A673 (cell line): ENCODE data around the gene ZNF644. TPM values are rescaled to one million over a fixed set of nuclear protein-coding genes. Genes with fewer than 3 reads are reported as not detected.
"Not testable (repeated sequence)": the region's sequence is repeated elsewhere in the genome, so short reads cannot be mapped to it uniquely, and the experiment has no call there.

Experiments
- BruUV-seq: library from RNA; stranded (reverse); fragments of 400-500 nt; replicated peaks from 2 replicates; lab custom pipeline; 2021; lab: Mats Ljungman, UMichigan
- CTCF ChIA-PET: fragments of 300-600 bp; sonication (Branson Sonifier 250); formaldehyde crosslinking; loops from one replicate; lab custom pipeline; 2022; ENCODE audit warnings: antibody characterized with exemption; lab: Charles Lee
- POLR2A ChIA-PET: fragments of 300-600 bp; sonication (Branson Sonifier 250); formaldehyde crosslinking; loops from one replicate; lab custom pipeline; 2022; ENCODE audit warnings: antibody characterized with exemption; ENCODE audit not compliant: low non-redundant PET; lab: Charles Lee
- DNase-seq: peaks from one replicate; pipeline ENCODE4 v3.0.0-alpha.2; 2015; ENCODE audit warnings: low spot score
- H3K27ac ChIP-seq: fragments of 200-600 bp; sonication (generic); 2 replicates; pipeline ENCODE4 v1.5.1; 2016; ENCODE audit warnings: mixed run types, low read depth, mild to moderate bottlenecking, mixed read lengths, antibody characterized with exemption, low read length; ENCODE audit not compliant: poor library complexity, severe bottlenecking
- H3K27me3 ChIP-seq: fragments of 200-600 bp; sonication (generic); replicated peaks from 2 replicates; pipeline ENCODE4 v1.6.1; 2017; ENCODE audit warnings: mixed run types, low read depth, mild to moderate bottlenecking, mixed read lengths, antibody characterized with exemption, low read length; ENCODE audit not compliant: insufficient read depth, poor library complexity
- H3K36me3 ChIP-seq: fragments of 200-600 bp; sonication (generic); 2 replicates; pipeline ENCODE4 v1.6.1; 2016; ENCODE audit warnings: mixed run types, mild to moderate bottlenecking, mixed read lengths, antibody characterized with exemption, low read length; ENCODE audit not compliant: insufficient read depth, poor library complexity, severe bottlenecking
- H3K4me1 ChIP-seq: fragments of 200-600 bp; sonication (generic); 2 replicates; pipeline ENCODE4 v1.6.1; 2017; ENCODE audit warnings: mixed run types, mild to moderate bottlenecking, mixed read lengths, antibody characterized with exemption, low read length; ENCODE audit not compliant: insufficient read depth, poor library complexity, severe bottlenecking
- H3K4me3 ChIP-seq: fragments of 200-600 bp; sonication (generic); 2 replicates; pipeline ENCODE4 v1.5.1; 2016; ENCODE audit warnings: low read depth, mixed run types, mild to moderate bottlenecking, mixed read lengths, low read length; ENCODE audit not compliant: poor library complexity, severe bottlenecking
- H3K9me3 ChIP-seq: fragments of 200-600 bp; sonication (generic); 2 replicates; pipeline ENCODE4 v1.6.1; 2016; ENCODE audit warnings: mixed run types, low read depth, mild to moderate bottlenecking, mixed read lengths, antibody characterized with exemption, low read length; ENCODE audit not compliant: poor library complexity, severe bottlenecking
- CTCF ChIP-seq: fragments of 300-800, 200-600 bp; sonication (generic); conservative IDR thresholded peaks from 2 replicates; pipeline ENCODE4 v1.5.1; 2017; ENCODE audit warnings: low read depth, mild to moderate bottlenecking, antibody characterized with exemption, low read length, moderate library complexity, mixed read lengths
- EZH2 ChIP-seq: fragments of 200-600 bp; sonication (generic); IDR thresholded peaks from 2 replicates; pipeline ENCODE4 v1.6.1; 2017; ENCODE audit warnings: borderline replicate concordance, low read depth, mild to moderate bottlenecking, mixed read lengths, antibody characterized with exemption, low read length; ENCODE audit not compliant: poor library complexity, severe bottlenecking
- intact Hi-C: fragments of 100-400 bp; cut with micrococcal nuclease; formaldehyde crosslinking; loops from one replicate; pipeline ENCODE4 v1.10.0; 2022; ENCODE audit not compliant: unreplicated experiment
- total RNA-seq: library from RNA; stranded (reverse); gene quantifications from 2 replicates; pipeline ENCODE4 v1.2.3, GENCODE V29; 2021

The ZNF644 gene
- total RNA-seq, 1 experiment from 2014 or later, result 80.4 TPM

GRCh38 chr1:90899263-90899662, 122.6 kb downstream of the ZNF644 start:
- no peak overlapping the region for H3K27ac ChIP-seq
- ChIA-PET POLR2A (no interaction called here), CTCF (interaction anchor here (0.6 kb wide), 1 partner anchor 176 kb away, joined by 3 read pairs; no protein-coding TSS in a partner anchor)
- intact Hi-C loops, result no loop called here
- H3K27me3 ChIP-seq, result no peaks in the 10 kb centered on the region
- H3K9me3 ChIP-seq, result no peaks in the 10 kb centered on the region
- no peak for DNase-seq
- no TSS peak for BruUV-seq
- H3K4me1 ChIP-seq, result peaks cover 6% of the 10 kb centered on the region
- no peak overlapping the region for H3K4me3 ChIP-seq
- no peaks in the 10 kb centered on the region for H3K36me3 ChIP-seq
- TF ChIP-seq CTCF, result no peak
- no peak for TF ChIP-seq EZH2

- BruUV-seq, result not testable (repeated sequence)
These were observed 128.2 kb downstream of the ZNF644 start for GRCh38 chr1:90893679-90894078.

GRCh38 chr1:90892884-90893283, 129.0 kb downstream of the ZNF644 start:
- H3K36me3 ChIP-seq, CTCF ChIA-PET, H3K4me1 ChIP-seq, POLR2A ChIA-PET, DNase-seq, H3K27ac ChIP-seq, H3K4me3 ChIP-seq, BruUV-seq, H3K9me3 ChIP-seq, H3K27me3 ChIP-seq, intact Hi-C loops: not testable (repeated sequence)

More at GRCh38 chr1:90893679-90894078, 128.2 kb downstream of the ZNF644 start:
- POLR2A ChIA-PET, CTCF ChIA-PET, DNase-seq, H3K27ac ChIP-seq, H3K36me3 ChIP-seq, H3K4me1 ChIP-seq, H3K27me3 ChIP-seq, intact Hi-C loops, H3K4me3 ChIP-seq, H3K9me3 ChIP-seq: not testable (repeated sequence)

DNA sequence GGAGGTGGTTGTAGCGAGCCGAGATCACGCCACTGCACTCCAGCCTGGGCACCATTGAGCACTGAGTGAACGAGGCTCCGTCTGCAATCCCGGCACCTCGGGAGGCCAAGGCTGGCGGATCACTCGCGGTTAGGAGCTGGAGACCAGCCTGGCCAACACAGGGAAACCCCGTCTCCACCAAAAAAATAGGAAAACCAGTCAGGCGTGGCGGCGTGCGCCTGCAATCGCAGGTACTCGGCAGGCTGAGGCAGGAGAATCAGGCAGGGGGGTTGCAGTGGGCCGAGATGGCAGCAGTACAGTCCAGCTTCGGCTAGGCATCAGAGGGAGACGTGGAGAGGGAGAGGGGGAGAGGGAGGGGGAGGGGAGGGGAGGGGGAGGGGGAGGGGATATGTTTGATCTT, 129.6 kb downstream of the ZNF644 start:
- H3K27ac ChIP-seq, H3K4me1 ChIP-seq, BruUV-seq, POLR2A ChIA-PET, H3K4me3 ChIP-seq, H3K36me3 ChIP-seq, CTCF ChIA-PET, H3K27me3 ChIP-seq, DNase-seq, H3K9me3 ChIP-seq, intact Hi-C loops: not testable (repeated sequence)

GRCh38 chr1:90891756-90892155, 130.1 kb downstream of the ZNF644 start:
- H3K4me1 ChIP-seq, DNase-seq, H3K27me3 ChIP-seq, POLR2A ChIA-PET, CTCF ChIA-PET, intact Hi-C loops, H3K36me3 ChIP-seq, BruUV-seq, H3K9me3 ChIP-seq, H3K27ac ChIP-seq, H3K4me3 ChIP-seq: not testable (repeated sequence)
